ENCODE results near the gene CRYBG1.

- TF ChIP-seq, protein P1, sequence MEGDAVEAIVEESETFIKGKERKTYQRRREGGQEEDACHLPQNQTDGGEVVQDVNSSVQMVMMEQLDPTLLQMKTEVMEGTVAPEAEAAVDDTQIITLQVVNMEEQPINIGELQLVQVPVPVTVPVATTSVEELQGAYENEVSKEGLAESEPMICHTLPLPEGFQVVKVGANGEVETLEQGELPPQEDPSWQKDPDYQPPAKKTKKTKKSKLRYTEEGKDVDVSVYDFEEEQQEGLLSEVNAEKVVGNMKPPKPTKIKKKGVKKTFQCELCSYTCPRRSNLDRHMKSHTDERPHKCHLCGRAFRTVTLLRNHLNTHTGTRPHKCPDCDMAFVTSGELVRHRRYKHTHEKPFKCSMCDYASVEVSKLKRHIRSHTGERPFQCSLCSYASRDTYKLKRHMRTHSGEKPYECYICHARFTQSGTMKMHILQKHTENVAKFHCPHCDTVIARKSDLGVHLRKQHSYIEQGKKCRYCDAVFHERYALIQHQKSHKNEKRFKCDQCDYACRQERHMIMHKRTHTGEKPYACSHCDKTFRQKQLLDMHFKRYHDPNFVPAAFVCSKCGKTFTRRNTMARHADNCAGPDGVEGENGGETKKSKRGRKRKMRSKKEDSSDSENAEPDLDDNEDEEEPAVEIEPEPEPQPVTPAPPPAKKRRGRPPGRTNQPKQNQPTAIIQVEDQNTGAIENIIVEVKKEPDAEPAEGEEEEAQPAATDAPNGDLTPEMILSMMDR (conservative IDR thresholded peaks at IDR 0.05; ENCODE audit: low read depth, low read length): no peak
- TF ChIP-seq EZH2 (IDR thresholded peaks at IDR 0.05; ENCODE audit: borderline replicate concordance, low read depth, low read length, poor library complexity, severe bottlenecking): no peak
Measured at GRCh38 chr6:106426250-106426970, 65.9 kb downstream of the CRYBG1 start.

Measured in A673 (cell line).